ENCODE measurements around the gene WDR36.
"Not testable (repeated sequence)": the region's sequence is repeated elsewhere in the genome, so short reads cannot be mapped to it uniquely, and the experiment has no call there.

Gene WDR36

DNA sequence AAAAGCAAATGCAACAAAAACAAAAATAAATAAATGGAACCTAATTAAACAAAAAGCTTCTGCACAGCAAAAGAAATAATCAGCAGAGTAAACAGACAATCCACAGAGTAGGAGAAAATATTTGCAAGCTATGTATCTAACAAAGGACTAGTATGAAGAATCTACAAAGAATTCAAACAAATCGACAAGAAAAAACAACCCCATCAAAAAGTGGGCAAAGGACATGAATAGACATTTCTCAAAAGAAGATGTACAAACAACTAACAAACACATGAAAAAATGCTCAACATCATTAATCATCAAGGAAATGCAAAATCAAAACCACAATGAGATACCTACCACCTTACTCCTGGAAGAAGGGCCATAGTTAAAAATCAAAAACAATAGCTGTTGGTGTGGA, 49.3 kb downstream of the WDR36 start:
- not testable (repeated sequence) for DNase-seq

DNA sequence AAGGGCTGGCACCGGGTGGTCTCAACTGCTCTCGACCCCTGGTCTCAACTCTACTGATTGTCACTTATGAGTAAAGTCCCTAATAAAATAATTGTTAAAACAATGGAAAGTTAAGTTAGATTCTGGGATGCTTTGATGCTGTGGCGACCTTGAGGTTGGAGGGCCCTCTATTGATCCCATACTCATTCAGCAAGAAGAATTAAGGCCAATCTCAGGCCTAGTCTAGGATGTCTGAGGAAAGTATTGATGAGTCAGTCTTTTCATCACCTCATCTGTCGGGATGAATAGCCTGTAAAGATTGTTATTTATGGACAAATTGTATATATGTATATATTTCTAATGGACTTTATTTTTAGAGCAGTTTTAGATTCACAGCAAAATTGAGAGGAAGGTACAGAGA, 50.8 kb downstream of the WDR36 start:
- DNase-seq, result no peak

DNA sequence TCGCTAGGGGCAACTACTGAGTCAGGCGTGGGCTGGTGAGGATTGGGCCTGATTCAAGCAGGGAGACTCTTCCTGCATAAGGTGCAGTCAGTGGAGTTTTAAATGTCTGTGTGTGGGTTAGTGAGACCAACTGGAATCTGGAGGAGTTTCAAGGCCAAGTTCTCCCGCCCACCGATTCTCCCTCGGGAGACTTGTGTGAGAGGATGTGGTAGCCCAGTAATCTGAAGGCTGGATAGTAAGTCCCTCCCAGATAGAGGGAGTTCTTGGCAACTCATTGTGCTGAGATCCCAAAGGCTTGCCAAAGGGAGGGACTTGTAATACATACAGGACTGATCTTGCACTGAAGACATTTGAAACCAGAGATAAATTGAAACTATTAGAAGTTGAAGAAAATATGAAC, 51.8 kb downstream of the WDR36 start:
- no peak for DNase-seq

DNA sequence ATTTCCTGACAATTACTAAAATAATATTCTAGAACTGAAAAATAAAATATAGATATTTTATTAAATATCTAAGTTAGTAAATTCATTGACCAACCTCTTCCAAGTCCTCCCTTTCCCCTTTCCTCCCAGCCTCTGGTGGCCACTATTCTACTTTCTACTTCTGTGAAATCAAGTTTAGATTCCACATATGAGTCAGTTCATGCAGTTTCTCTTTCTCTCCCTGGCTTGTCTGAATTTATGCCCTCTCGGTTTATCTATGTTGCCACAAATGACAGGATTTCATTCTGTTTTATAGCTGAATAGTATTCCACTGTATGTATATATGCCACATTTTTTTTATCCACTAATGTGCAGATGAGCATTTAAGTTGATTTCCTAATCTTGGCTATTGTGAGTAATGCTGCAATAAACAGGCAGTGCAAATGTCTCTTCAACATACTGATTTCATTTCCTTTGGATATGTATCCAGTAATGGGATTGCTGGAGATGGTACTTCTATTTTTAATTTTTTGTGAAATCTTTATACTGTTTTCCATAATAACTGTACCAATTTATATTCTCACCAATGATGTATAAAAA, 52.3 kb downstream of the WDR36 start:
- no peak for DNase-seq

DNA sequence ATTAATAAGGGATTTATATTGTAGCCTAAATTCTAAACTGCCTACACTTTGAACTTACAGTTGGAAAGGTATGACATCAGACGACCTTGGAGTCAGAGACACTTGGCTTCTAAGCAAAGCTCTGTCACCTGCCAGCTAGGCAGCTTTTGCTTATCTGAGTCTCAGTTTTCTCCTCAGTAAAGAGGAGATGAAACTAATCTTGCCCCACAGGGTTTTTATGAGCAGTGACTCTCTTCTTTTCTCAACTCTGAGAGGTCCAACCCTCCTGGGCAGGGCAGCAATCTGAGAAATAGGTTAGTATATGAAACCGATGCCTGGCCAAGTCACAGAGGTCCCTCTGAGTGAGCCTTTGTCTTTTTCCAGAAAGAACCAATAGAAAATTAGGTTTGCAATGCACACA, 53.9 kb downstream of the WDR36 start:
- DNase-seq, result no peak

DNA sequence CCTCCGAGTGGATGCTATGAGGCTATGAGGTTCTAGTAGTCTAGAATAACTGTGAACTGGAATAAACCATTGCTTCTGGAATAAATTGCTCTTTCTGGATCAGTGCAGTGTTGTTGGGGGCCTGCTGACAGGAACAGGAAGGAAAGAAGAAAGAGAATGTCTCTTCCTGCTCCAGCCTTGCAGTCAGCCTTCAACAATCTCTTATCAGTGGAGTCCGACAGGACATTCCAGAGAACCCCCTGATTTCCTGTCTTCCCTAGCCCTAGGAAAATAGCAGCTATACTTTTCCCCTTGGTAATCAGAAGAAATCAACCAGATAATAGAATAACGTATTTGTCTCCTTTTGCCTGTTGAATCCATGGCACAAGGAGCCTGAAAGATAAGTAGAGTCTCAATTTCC, 55.4 kb downstream of the WDR36 start:
- no peak for DNase-seq

DNA sequence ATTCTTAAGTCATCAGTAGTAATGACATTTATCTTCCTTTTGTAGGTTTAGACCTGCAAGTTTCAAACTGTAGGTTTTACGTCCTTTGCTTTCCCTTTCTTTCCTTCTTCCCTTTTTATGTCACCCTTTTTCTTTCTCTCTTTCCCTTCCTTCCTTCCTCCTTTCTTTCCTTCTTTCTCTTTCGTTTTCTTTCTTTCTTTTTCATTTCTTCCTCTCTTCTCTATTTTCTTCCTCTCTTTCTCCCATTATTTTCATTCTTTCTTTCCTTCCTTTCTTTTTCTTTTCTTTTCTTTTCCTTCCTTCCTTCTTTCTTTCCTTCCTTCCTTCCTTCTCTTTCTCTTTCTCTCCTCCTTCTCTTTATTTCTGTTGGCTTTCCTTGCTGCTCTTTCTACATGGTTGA, 59.9 kb downstream of the WDR36 start:
- DNase-seq, result no peak

DNA sequence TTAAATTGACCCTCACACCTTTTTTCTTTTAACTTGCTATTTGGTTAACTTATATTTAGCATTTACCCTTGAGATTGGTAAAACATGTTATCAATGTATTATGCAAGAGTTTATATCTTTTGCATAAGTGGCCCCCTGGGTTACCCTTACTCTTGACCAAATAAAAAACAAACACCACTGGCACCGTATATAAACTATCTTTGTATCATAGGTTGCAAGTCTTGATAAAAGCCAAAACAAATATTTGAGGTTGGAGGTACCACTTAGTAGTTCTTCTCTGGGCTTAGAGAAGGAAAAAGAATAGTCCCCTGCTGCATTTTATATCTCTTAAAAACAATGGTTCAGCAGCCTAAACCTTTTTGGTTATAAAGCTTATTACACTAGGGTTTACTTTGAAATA, 61.3 kb downstream of the WDR36 start:
- no peak for DNase-seq

DNA sequence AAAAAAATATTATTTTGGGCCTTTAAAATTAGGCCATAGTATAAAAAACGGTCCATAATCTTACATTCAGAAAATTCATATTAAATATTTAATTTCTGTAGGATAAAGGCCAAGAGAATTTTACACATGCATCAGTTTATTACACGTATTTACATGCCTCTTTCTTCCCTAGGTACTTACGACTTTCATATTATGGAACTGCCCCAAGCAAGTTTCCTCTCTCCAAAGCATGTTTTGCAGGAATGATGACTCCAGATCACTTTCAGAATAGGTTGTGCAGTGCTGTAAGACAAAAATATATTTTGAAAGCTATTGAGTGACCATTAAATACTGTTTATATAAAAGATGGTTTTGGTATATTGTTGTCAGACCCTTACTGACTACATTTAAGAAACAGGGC, 61.8 kb downstream of the WDR36 start:
- no peak for DNase-seq

DNA sequence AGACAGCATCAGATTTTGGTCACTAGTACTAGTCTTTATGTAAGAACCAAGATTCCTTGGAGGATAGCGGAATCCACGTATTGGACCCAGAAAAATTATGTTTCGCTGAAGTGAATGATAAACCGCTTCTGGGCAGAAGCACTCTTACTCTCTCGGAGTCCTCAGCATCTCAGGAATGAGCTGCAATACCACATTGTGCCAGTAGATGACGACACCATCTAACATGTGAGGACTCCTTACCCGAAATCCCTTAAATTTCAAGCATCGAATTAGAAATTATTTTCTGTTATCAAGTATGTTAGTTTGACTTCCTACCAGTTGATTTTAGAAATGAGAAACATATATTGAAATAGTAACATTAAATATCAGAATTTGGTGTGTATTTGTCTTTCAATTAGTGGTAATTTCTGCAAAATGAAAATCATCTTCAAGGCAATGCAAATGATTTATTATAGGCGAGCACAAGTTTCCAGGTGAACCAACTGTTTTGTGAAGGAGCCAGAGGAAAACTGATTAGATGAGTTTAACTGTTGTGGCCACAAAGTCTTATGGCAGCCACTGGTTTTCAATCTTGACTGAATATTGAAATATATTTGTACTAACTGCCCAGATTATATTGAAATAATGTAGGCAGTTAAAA, 66.1 kb downstream of the WDR36 start:
- DNase-seq, result peak; percentile 43

DNA sequence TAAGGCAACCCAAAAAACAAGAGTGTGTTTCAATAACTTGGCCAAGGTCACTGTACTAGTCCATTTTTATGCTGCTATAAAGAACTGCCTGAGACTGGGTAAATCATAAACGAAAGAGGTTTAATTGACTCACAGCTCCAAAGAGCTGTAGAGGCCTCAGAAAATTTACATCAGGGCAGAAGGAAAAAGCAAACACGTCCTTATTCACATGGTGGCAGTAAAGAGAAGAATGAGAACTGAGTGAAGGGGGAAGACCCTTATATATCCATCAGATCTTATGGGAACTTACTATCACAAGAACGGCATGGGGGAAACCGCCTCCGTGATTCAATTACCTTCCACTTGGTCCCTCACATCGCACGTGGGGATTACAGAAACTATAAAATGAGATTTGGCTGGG, 67.7 kb downstream of the WDR36 start:
- DNase-seq, result no peak

DNA sequence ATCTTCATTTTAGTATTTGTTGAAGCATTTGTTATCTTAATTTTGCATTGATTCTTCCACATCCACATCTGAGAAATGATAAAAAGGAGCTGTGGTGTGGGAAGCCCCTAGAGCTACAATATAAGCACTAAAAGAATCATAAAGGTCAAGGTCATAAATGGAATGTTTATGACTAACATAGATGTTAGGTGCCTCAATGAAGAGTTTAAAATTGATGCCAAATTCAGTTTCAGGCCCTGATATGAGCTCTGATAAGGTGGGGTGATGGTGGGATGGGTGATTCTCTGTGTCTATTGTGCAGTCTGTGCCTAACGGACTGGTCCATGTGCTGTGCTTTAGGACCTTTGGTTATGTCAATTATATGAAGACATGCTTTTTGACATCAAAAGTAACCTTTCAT, 70.9 kb downstream of the WDR36 start:
- no peak for DNase-seq

DNA sequence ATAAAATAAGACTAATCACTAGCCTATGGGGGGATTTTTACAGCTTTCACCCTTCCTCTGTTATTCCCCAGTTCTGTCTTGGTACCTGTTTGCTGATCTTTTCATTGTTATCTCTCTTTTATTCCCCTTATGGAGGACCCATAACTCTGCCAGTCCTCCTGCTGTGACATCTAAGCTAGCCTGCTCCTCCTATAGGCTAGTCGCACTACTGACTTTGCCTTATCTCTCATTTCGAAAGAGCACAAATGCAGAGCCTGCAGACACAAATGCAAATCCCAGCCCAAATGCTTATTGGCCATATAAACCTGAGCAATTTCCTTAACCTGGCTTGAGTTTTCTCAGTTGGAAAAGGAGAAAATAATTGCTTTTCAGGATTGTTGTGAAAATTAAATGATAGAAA, 72.9 kb downstream of the WDR36 start:
- no peak for DNase-seq

DNA sequence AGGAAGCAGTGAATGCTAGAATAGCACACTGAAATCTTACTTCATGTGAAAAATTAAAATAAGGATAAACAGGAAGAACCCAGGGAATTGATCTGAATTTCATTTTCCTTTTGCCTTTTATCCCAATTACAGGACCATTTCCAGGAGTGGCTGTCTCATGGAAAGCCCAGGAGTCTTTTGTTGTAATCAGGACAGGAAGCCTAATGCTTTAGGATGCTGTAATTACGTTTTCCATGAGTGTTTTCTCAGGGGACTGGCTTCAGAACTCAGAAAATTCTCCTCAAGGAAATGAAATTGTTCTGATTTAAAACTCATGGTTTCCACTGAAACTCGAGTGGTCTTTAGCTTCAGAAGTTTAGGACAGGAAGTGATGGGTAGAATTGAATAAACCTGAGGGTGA, 75.4 kb downstream of the WDR36 start:
- DNase-seq, result no peak

DNA sequence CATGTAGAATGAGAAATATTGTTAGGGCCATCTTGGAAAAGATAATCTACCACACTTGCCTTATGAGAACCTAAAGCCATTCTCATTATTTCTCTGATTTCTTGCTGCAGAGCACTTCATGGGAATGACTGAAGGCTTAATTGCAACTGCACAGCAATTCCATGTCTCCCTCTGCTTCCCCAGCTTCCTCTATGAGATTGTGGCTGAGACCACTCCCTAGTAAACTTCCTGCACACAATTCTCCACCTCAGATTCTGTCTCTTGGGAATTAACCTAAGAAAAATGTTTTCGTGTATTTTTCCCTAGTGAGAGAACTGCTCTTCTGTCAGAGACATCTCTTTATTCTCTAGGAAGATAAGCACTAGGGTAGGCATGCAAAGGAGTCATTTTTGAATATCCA, 76.5 kb downstream of the WDR36 start:
- DNase-seq, result no peak

DNA sequence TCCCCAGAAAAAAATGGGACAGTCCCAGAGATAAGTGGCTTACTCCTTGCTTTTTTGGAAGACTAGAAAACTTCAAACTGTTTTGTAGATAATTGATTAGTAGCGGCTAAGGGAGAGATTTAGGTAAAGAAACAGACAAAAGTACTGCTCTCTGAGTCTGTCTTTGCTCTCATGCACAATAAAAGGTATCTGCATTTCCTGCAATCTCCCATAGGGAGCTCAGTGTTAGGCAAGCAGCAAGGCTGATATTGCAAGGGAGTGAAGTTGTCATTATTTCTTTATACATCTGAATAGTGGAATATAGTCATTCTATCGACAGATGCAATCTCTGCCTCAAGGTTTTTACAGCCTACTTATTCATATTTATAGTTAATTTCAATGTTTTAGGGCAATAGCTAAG, 77.1 kb downstream of the WDR36 start:
- no peak for DNase-seq

DNA sequence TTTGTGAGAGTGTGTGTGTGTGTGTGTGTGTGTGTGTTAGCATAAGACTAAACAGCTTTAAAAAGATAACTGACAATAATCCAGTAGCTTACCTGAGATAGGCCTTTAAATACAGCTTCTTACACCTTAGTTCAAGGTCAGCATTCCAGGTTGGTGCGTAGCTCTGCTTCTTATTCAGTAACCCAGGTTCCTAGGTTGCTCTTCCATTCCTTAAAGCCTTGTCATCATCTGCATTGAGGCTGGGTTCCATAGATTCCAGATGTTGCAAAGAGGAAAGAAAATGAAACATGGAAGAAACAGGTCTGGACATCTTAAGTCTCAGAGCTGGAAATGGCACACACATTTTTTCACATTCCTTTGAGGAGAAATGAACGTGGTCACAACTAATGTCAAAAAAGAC, 78.1 kb downstream of the WDR36 start:
- DNase-seq, result no peak

DNA sequence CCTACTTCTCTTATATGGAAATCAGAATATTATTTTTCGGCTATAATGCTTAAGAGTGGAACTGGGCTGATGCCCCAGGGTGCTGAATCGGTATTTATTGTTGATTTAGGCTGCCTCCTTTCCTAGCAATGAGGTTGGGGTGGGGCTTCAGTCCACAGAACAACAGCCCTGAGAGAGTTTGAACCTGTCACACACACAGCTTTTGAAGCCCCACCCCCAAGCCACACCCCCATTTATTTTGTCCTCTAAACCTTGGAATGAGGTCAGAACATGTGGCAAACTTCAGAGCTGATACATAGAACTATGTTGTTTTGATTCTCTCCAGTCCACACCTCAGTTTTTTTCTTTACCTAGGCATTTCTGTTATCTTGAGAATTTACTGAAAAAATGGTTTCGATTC, 80.4 kb downstream of the WDR36 start:
- DNase-seq, result no peak

DNA sequence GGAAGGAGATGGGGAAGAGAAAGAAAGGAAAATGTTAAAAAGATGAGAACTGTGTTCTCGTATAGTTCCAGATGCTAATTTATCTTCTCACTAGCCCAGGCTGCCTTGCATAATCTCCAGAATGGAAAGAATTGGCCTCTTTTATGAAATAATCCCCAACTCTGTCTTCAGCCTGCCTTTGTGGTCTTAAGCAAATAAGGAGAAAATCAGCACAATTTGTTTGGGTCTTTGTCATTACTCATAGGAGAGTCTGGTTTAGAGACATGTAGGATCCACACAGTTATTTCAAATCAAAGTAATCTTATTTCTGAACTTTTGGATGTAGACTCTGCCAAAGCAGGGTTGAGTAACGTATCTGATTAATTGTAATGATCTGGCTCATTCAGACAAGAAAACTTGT, 81.3 kb downstream of the WDR36 start:
- no peak for DNase-seq
